Right lobe of liver (tissue), 6 donors: ENCODE measurements around the gene DOP1A. TPM values are rescaled to one million over a fixed set of nuclear protein-coding genes. Genes with fewer than 3 reads are reported as not detected.

Experiments
- ATAC-seq, 4 donors: fragments of 200-7000 bp; cut with Tn5 transposase; one replicate each; pipeline ENCODE4 v1.9.1; 2020; ENCODE audit warnings: mild to moderate bottlenecking in 4 of 4, moderate library complexity in 4 of 4
- DNase-seq, 3 donors: peaks; one replicate each; pipeline ENCODE4 v3.0.0-alpha.2; 2020
- H3K27ac ChIP-seq, 3 donors: fragments of 200-600 bp; one replicate each; pipeline ENCODE4 v1.8.0; 2022
- H3K27me3 ChIP-seq, 2 donors: fragments of 200-600 bp; one replicate each; pipeline ENCODE4 v1.8.0; 2022
- H3K36me3 ChIP-seq, 4 donors: fragments of 200-600 bp; sonication (generic) in 1 of 4; one replicate each; pipeline versions ENCODE4 v1.5.1 to v1.8.0; 2017 to 2022; ENCODE audit warnings: control low read depth in 1 of 4
- H3K4me1 ChIP-seq, 4 donors: fragments of 200-600 bp; sonication (generic) in 1 of 4; one replicate each; pipeline versions ENCODE4 v1.5.1 to v1.8.0; 2017 to 2022; ENCODE audit warnings: control low read depth in 1 of 4
- H3K4me3 ChIP-seq, 3 donors: fragments of 200-600 bp; one replicate each; pipeline ENCODE4 v1.8.0; 2022
- H3K9me3 ChIP-seq, 4 donors: fragments of 200-600 bp; sonication (generic) in 1 of 4; one replicate each; pipeline versions ENCODE4 v1.5.1 to v1.8.0; 2017 to 2022; ENCODE audit warnings: control low read depth in 1 of 4
- POLR2A ChIP-seq: fragments of 450-650 bp; IDR thresholded peaks from one replicate; pipeline ENCODE4 v1.6.1; 2017; ENCODE audit warnings: antibody characterized with exemption, mild to moderate bottlenecking
- WGBS: methylation state at CpG from one replicate; pipeline ENCODE4 v1.1.6; 2018; ENCODE audit warnings: low coverage, low lambda C conversion rate; ENCODE audit not compliant: insufficient coverage; ENCODE audit errors: missing lambda C conversion rate; 5-methylcytosine and 5-hydroxymethylcytosine counted together
- intact Hi-C, 2 donors: fragments of 100-400 bp; cut with DNase I; formaldehyde crosslinking; loops; one replicate each; pipeline versions ENCODE4 v1.11.2 to v1.14.1; 2022
- total RNA-seq, 6 experiments: library from RNA; depleted of rRNA in 2 of 6; stranded (reverse); fragments of >200 nt in 2 of 6; fragmentation: NEBNext Ultra II Directional in 3 of 6; extraction: Animal tissue kit (Norgen Biotek cat#: 25700) in 3 of 6; gene quantifications; one replicate each; pipeline versions ENCODE4 v1.1.0 to v1.2.4, GENCODE V29; 2016 to 2023
- TF ChIP-seq, protein P1 (sequence below), 4 donors: fragments of 200-600 bp in 3 of 4; fragments of 450-650 bp in 1 of 4; IDR thresholded peaks; one replicate each; pipeline versions ENCODE4 v1.5.1 to v1.8.0; 2016 to 2022; ENCODE audit warnings: antibody characterized with exemption in 4 of 4, mild to moderate bottlenecking in 2 of 4
- donor health status: DM: no; HTN: yes; CAD: no.
- donor health status: DM: no; HTN: no; CAD: no.
- donor health status: DM: no; HTN: no; CAD: no.
- donor health status: DM: no; HTN: yes; CAD: no.
- donor health status: DM: no; HTN: yes; CAD: no.

DOP1A gene
- total RNA-seq, 6 experiments from 2014 or later = 8.9 to 15.1 (median 9.5) TPM

DNA sequence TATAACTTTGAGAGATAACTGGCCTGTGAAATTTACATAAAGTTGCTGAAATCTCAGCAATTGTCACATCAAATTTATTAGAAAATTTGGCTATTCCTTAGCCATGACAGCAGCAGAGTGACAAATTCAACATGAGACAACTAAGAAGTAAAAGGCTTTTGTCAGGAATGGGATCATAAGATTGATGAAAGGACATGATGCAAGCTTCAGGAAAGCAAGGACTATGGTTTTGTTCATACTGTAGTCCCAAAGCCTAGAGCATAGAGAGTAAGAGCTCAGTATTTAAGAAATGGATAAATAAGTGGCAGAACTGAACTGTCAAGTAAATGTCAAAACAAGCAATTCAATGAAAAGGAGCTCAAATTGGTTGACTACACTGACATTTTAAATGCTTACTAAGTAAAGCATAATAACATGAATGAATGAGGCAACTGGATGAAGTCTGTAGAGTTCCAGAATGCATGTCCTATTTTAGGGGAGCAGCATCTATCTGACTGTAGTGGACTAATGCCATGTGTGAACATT is 113.0 kb downstream of the DOP1A start:
- TF ChIP-seq, protein P1, sequence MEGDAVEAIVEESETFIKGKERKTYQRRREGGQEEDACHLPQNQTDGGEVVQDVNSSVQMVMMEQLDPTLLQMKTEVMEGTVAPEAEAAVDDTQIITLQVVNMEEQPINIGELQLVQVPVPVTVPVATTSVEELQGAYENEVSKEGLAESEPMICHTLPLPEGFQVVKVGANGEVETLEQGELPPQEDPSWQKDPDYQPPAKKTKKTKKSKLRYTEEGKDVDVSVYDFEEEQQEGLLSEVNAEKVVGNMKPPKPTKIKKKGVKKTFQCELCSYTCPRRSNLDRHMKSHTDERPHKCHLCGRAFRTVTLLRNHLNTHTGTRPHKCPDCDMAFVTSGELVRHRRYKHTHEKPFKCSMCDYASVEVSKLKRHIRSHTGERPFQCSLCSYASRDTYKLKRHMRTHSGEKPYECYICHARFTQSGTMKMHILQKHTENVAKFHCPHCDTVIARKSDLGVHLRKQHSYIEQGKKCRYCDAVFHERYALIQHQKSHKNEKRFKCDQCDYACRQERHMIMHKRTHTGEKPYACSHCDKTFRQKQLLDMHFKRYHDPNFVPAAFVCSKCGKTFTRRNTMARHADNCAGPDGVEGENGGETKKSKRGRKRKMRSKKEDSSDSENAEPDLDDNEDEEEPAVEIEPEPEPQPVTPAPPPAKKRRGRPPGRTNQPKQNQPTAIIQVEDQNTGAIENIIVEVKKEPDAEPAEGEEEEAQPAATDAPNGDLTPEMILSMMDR (IDR thresholded peaks at IDR 0.05) = no peak
- TF ChIP-seq POLR2A = no peak
- Histone ChIP-seq H3K4me3 (no peak overlapping the region), H3K27ac (no peak overlapping the region), H3K27me3 (no peaks in the 10 kb centered on the region), H3K4me1 (no peaks in the 10 kb centered on the region), H3K36me3 (peaks cover 0 to 52% (median 14%) of the 10 kb centered on the region in 4 donors), H3K9me3 (no peaks in the 10 kb centered on the region)
- no peak for DNase-seq
- ATAC-seq = no peak
- intact Hi-C loops = no loop called here

DNA sequence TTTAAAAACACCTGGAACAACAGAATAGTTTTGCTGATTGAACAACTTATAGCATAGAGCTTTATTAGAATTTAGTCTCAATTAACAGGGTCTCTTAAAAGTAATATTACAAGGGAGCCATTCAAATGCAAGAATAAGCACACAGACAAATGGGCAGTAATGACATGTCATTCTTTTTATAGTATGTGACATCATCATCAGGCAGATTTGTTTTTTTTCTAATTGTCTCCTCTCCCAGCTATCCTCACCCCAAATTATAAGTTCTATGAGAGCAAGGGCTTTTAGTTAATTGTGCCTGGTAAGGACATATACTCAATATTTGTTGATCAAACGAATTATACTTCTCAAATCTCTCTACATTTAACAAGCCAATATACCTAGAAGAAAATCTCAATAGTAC is 114.6 kb downstream of the DOP1A start:
- DNase-seq = no peak
- TF ChIP-seq POLR2A = no peak
- TF ChIP-seq, protein P1 (IDR thresholded peaks at IDR 0.05) = no peak
- H3K9me3 ChIP-seq = no peaks in the 10 kb centered on the region
- no peak overlapping the region for H3K4me3 ChIP-seq
- WGBS = 86% methylated on average over 1 of the region's 1 CpG
- no peak overlapping the region for H3K27ac ChIP-seq
- intact Hi-C loops = no loop called here
- no peaks in the 10 kb centered on the region for H3K27me3 ChIP-seq
- H3K4me1 ChIP-seq = peaks cover 0 to 4% (median 1%) of the 10 kb centered on the region in 4 donors
- ATAC-seq = no peak
- peaks cover 0 to 55% (median 14%) of the 10 kb centered on the region in 4 donors for H3K36me3 ChIP-seq

DNA sequence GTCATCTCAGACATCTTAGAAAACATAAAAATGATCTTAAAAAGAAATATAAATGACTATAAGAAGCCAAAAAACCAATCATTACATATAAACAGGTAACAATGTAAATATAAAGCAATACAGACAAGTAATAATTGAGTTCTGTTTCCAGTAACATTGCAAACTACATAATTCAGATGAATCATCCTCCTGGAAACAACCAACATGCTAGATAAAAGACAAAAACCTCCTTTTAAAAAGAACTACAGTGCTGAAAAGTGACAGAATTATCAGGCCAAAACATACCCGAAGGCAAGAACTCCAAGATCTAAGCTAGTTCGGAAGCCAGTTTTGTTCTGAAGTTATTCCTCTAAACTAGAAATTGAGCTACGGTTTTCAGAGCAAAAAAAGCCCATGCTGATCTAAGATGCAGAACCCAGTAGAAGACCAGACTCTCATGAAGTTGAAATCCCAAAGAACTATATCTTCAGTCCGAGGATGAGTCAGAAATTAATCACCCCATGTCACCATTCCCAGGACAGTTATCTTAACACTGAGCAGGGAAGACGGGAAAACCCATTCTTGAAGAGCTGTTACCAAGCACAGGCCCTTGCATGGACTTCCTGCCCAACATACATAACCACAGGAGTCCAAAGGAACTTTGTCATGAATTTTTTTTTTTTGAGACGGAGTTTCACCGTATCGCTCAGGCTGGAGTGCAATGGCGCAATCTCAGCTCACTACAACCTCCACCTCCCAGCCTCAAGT is 115.8 kb downstream of the DOP1A start:
- Histone ChIP-seq H3K4me1 (peaks cover 0 to 4% (median 2%) of the 10 kb centered on the region in 4 donors), H3K4me3 (no peak overlapping the region), H3K27me3 (no peaks in the 10 kb centered on the region), H3K27ac (no peak overlapping the region), H3K9me3 (no peaks in the 10 kb centered on the region), H3K36me3 (peaks cover 0 to 53% (median 14%) of the 10 kb centered on the region in 4 donors)
- peak in 2 of 4 donors; percentile 52 to 73 for ATAC-seq
- TF ChIP-seq POLR2A = no peak
- TF ChIP-seq, protein P1 (IDR thresholded peaks at IDR 0.05) = no peak
- intact Hi-C loops = no loop called here
- peak in 1 of 3 donors; percentile 24 for DNase-seq
- WGBS = 68% methylated on average over 7 of the region's 9 CpGs

DNA sequence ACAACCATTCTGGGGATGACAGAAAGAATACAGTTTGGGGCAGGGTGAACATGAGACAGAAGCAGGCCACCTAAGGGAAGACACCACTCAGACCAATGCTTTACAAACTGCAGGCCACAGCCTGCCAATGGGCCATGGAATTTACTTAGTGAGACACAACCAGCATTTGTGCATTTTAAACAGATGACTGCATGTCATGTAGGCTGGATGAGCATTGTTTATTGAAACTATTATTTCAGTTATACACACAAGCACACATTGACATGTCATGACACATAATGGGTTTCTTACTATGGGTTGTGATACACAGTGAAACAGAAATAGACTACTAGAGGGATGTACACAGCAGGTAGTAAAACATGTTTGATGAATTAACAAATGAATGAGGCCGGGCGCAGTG is 117.6 kb downstream of the DOP1A start:
- Histone ChIP-seq H3K36me3 (peaks cover 0 to 39% (median 10%) of the 10 kb centered on the region in 4 donors), H3K4me3 (no peak overlapping the region), H3K4me1 (peaks cover 0 to 4% (median 2%) of the 10 kb centered on the region in 4 donors), H3K27ac (no peak overlapping the region), H3K27me3 (no peaks in the 10 kb centered on the region), H3K9me3 (no peaks in the 10 kb centered on the region)
- intact Hi-C loops = no loop called here
- 90% methylated on average over 2 of the region's 2 CpGs for WGBS
- ATAC-seq (no peak), DNase-seq (no peak)
- TF ChIP-seq, protein P1 (IDR thresholded peaks at IDR 0.05) = no peak
- no peak for TF ChIP-seq POLR2A
